GM23248 (cell line): ENCODE data around the gene TMEM60. TPM values are rescaled to one million over a fixed set of nuclear protein-coding genes. Genes with fewer than 3 reads are reported as not detected.

Experiments used
- DNase-seq: peaks from one replicate; pipeline ENCODE4 v3.0.0-alpha.2; 2015
- H2AFZ ChIP-seq: fragments of 200-600 bp; sonication (generic); 2 replicates; pipeline ENCODE4 v1.6.1; 2016; ENCODE audit warnings: antibody characterized with exemption
- H3F3A ChIP-seq: fragments of 200-600 bp; sonication (generic); 2 replicates; pipeline ENCODE4 v1.6.1; 2016; ENCODE audit warnings: mild to moderate bottlenecking, antibody characterized with exemption, mixed run types; ENCODE audit not compliant: insufficient read depth
- H3K27ac ChIP-seq: fragments of 200-600 bp; sonication (generic); 2 replicates; pipeline ENCODE4 v1.5.1; 2016; ENCODE audit warnings: mild to moderate bottlenecking
- H3K27me3 ChIP-seq: fragments of 200-600 bp; sonication (generic); replicated peaks from 2 replicates; pipeline ENCODE4 v1.6.1; 2016; ENCODE audit warnings: mild to moderate bottlenecking; ENCODE audit not compliant: insufficient read depth
- H3K36me3 ChIP-seq: fragments of 200-600 bp; sonication (generic); 2 replicates; pipeline ENCODE4 v1.6.1; 2016; ENCODE audit warnings: low read depth, mild to moderate bottlenecking
- H3K4me1 ChIP-seq: fragments of 200-600 bp; sonication (generic); 2 replicates; pipeline ENCODE4 v1.6.1; 2016; ENCODE audit warnings: mild to moderate bottlenecking; ENCODE audit not compliant: insufficient read depth
- H3K4me2 ChIP-seq: fragments of 200-600 bp; sonication (generic); one replicate; pipeline ENCODE4 v1.6.1; 2016; ENCODE audit warnings: mild to moderate bottlenecking; ENCODE audit not compliant: unreplicated experiment
- H3K4me3 ChIP-seq: fragments of 200-600 bp; sonication (generic); 2 replicates; pipeline ENCODE4 v1.5.1; 2016; ENCODE audit warnings: mild to moderate bottlenecking
- H3K79me2 ChIP-seq: fragments of 200-600 bp; sonication (generic); 2 replicates; pipeline ENCODE4 v1.6.1; 2016; ENCODE audit warnings: mild to moderate bottlenecking; ENCODE audit not compliant: insufficient read depth
- H3K9ac ChIP-seq: fragments of 200-600 bp; sonication (generic); 2 replicates; pipeline ENCODE4 v1.6.1; 2016; ENCODE audit warnings: mild to moderate bottlenecking
- H3K9me2 ChIP-seq: fragments of 200-600 bp; sonication (generic); 2 replicates; pipeline ENCODE4 v1.6.1; 2016; ENCODE audit warnings: mixed run types, mild to moderate bottlenecking, moderate library complexity; ENCODE audit not compliant: insufficient read depth
- H3K9me3 ChIP-seq: fragments of 200-600 bp; sonication (generic); one replicate; pipeline ENCODE4 v1.6.1; 2017; ENCODE audit warnings: low read depth
- H4K20me1 ChIP-seq: fragments of 200-600 bp; sonication (generic); 2 replicates; pipeline ENCODE4 v1.6.0; 2016; ENCODE audit not compliant: insufficient read depth
- EZH2 ChIP-seq: fragments of 200-600 bp; sonication (generic); IDR thresholded peaks from 2 replicates; pipeline ENCODE4 v1.6.1; 2018; ENCODE audit warnings: antibody characterized with exemption, mild to moderate bottlenecking; ENCODE audit not compliant: insufficient read depth, poor library complexity, severe bottlenecking
- EZH2phosphoT487 ChIP-seq: fragments of 200-600 bp; sonication (generic); IDR thresholded peaks from 2 replicates; pipeline ENCODE4 v1.6.1; 2018; ENCODE audit warnings: antibody characterized with exemption, moderate library complexity, mild to moderate bottlenecking, low read depth; ENCODE audit not compliant: insufficient read depth
- WGBS, 2 experiments: methylation state at CpG; one replicate each; pipeline ENCODE4 v1.1.6; 2015 to 2017; ENCODE audit warnings: low lambda C conversion rate in 2 of 2, low coverage in 1 of 2; ENCODE audit errors: missing lambda C conversion rate in 2 of 2; 5-methylcytosine and 5-hydroxymethylcytosine counted together
- in situ Hi-C: fragments of 300-500 bp; cut with MboI; formaldehyde crosslinking; loops from 2 replicates; pipeline ENCODE4 v1.15.0; 2020
- polyA plus RNA-seq: library from polyadenylated mRNA; unstranded; fragments of >200 nt; fragmentation: Nextera tagmentation; extraction: Ambion mirVana; gene quantifications from 2 replicates; pipeline ENCODE4 v1.2.1, GENCODE V29; 2016
- total RNA-seq: library from RNA; depleted of rRNA; stranded (reverse); fragments of >200 nt; shearing (Covaris generic); gene quantifications from 2 replicates; pipeline ENCODE4 v1.2.3, GENCODE V29; 2014

TMEM60 gene
- total and polyA plus RNA-seq, 2 experiments from 2014 or later, result 17.7 to 28.9 TPM

GRCh38 chr7:77800730-77801129, 2.5 kb upstream of the TMEM60 start:
- H3F3A ChIP-seq, result peaks cover 5% of the 10 kb centered on the region; the same call in 1 of the 2 replicates
- H3K4me1 ChIP-seq, result peaks cover 38% of the 10 kb centered on the region
- TF ChIP-seq EZH2 (no peak), EZH2phosphoT487 (no peak)
- H3K27me3 ChIP-seq, result no peaks in the 10 kb centered on the region
- peaks cover 91% of the 10 kb centered on the region for H3K79me2 ChIP-seq
- H3K4me3 ChIP-seq, result no peak overlapping the region
- in situ Hi-C loops, result no loop called here
- no peaks in the 10 kb centered on the region for H3K36me3 ChIP-seq
- H3K9ac ChIP-seq, result no peak overlapping the region
- 96 to 99% methylated on average over 2 of the region's 2 CpGs for WGBS, 2 experiments
- no peak overlapping the region for H2AFZ ChIP-seq
- no peak overlapping the region for H3K27ac ChIP-seq
- H3K4me2 ChIP-seq, result peak overlapping the region; percentile 79
- DNase-seq, result no peak
- no peaks in the 10 kb centered on the region for H4K20me1 ChIP-seq
- no peaks in the 10 kb centered on the region for H3K9me2 ChIP-seq
- H3K9me3 ChIP-seq, result no peaks in the 10 kb centered on the region

- Histone ChIP-seq H3K4me2 (peak overlapping the region; percentile 79), H3K27ac (0 out of 2 replicates have a peak overlapping the region, but pooled peaks have one; percentile 56), H3K4me1 (peaks cover 38% of the 10 kb centered on the region), H4K20me1 (no peaks in the 10 kb centered on the region), H3K9me3 (no peaks in the 10 kb centered on the region), H3K27me3 (no peaks in the 10 kb centered on the region), H3K4me3 (peak overlapping the region; percentile 83), H3K9me2 (no peaks in the 10 kb centered on the region), H2AFZ (peak overlapping the region; percentile 90; the same call in 1 of the 2 replicates), H3F3A (peaks cover 5% of the 10 kb centered on the region; the same call in 1 of the 2 replicates), H3K9ac (peak overlapping the region; percentile 80), H3K36me3 (no peaks in the 10 kb centered on the region), H3K79me2 (peaks cover 91% of the 10 kb centered on the region)
- in situ Hi-C loops, result no loop called here
- peak; percentile 21 for DNase-seq
- TF ChIP-seq EZH2 (no peak), EZH2phosphoT487 (no peak)
- 71 to 77% methylated on average over 4 of the region's 4 CpGs for WGBS, 2 experiments
Measured at GRCh38 chr7:77800158-77800557, 1.9 kb upstream of the TMEM60 start.

DNA sequence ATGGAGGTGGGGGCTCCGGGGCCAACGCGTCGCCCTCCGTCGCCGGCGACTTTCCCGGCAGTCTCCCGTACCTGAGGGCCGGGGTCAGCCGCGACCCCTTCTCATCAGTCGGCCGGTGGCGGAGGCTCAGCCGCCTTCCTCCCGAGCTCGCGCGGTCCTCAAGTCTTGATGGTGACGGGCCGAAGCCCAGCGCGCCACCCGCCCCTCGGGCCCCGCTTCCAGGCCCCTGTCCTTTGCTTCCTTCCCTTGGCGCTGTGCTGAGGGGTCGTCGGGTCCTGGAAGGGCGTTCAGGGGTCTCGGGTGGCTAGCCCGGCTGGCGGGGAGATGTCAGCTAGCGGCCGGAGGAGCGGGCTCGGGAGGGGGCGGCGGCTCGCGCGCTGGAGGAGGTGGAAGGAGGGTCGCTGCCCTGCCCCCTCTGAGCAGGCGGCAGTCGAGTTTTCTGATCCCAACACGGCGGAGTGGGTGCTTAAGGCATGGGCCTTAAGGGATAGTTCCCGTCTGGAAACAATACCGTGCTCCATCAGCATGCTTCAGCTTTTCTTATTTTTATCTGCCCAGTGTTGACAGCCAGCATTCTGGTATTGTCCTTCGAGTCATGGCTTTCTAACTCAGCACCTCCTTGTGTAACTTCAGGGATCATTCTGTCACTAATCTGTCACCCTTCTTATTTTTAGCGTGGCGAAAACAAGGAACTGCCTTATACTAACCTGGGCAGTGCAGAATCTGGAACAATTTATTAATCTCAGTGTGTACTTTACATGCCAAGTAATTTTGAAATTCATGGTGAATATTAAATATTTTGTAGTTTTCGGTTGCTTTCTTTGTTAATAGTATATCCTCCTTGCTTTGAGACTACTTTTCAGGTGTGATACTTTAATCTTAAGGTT, 1.1 kb upstream of the TMEM60 start:
- DNase-seq, result peak; percentile 62
- H3K79me2 ChIP-seq, result peaks cover 91% of the 10 kb centered on the region

DNA sequence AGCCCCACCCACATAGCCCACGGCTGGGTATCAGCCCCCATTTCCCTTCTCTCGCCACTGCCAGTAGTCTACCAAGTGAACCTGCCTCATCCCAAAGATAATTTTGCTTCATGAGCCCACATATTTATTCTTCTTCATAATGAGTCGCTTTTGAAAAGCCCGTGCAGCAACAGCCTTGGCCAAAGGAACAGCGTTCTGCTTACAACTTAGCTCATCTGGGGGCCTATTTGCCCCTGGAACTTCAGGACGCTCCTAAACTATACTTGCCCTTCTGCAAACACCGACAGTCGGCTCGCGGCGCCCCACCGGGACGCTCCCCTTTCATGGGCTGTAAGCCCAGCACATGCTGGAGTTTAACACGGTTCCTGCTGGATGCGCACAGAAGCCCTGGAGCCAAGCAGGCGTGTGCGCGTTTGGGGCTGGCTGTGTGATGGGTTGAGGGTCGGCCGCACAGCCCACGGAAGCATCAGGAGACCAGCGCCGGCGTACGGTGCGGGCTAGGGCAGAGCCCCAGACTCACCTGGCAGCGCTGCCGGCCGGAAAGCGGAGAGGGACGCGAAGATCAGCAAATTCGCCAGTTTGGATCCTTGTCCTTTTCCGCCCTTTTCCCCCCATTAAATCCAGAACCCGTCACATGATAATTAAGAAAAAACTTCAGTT, 370 bp downstream of the TMEM60 start:
- Histone ChIP-seq H3K4me1 (peaks cover 28% of the 10 kb centered on the region), H3K9me2 (no peaks in the 10 kb centered on the region), H2AFZ (peak overlapping the region; percentile 96), H3K36me3 (no peaks in the 10 kb centered on the region; the same call in 1 of the 2 replicates), H3K79me2 (peaks cover 89% of the 10 kb centered on the region), H3K27ac (peak overlapping the region; percentile 83), H3K9ac (peak overlapping the region; percentile 91), H3K27me3 (no peaks in the 10 kb centered on the region), H3K4me2 (peak overlapping the region; percentile 98), H3K9me3 (no peaks in the 10 kb centered on the region), H3F3A (no peaks in the 10 kb centered on the region), H4K20me1 (no peaks in the 10 kb centered on the region), H3K4me3 (peak overlapping the region; percentile 98)
- in situ Hi-C loops, result no loop called here
- WGBS, 2 experiments, result 0 to 2% methylated on average over 34 to 35 of the region's 35 CpGs
- DNase-seq, result peak; percentile 68
- TF ChIP-seq EZH2phosphoT487 (no peak), EZH2 (no peak)

More for the DNA sequence above, 1.1 kb upstream of the TMEM60 start:
- WGBS, 2 experiments, result 2 to 3% methylated on average over 36 to 45 of the region's 55 CpGs
- H3K9me2 ChIP-seq, result no peaks in the 10 kb centered on the region
- peak overlapping the region; percentile 56 for H3K27ac ChIP-seq
- no peaks in the 10 kb centered on the region for H3K36me3 ChIP-seq
- H3K9ac ChIP-seq, result peak overlapping the region; percentile 80
- peak overlapping the region; percentile 83 for H3K4me3 ChIP-seq
- peaks cover 5% of the 10 kb centered on the region; the same call in 1 of the 2 replicates for H3F3A ChIP-seq
- peak overlapping the region; percentile 90 for H2AFZ ChIP-seq
- H4K20me1 ChIP-seq, result no peaks in the 10 kb centered on the region
- in situ Hi-C loops, result no loop called here
- H3K4me1 ChIP-seq, result peaks cover 38% of the 10 kb centered on the region
- no peaks in the 10 kb centered on the region for H3K27me3 ChIP-seq
- no peaks in the 10 kb centered on the region for H3K9me3 ChIP-seq
- H3K4me2 ChIP-seq, result peak overlapping the region; percentile 79
- TF ChIP-seq EZH2phosphoT487 (no peak), EZH2 (no peak)
